ENCODE results near the gene KCNJ5.

KCNJ5 gene

GRCh38 chr11:128941573-128942271 lies 50.6 kb downstream of the KCNJ5 start:
- DNase-seq, result no peak
- in situ Hi-C loops (cut with MboI; ENCODE audit: low pct_unique_long_range_greater_than_20kb, low sequenced_read_pairs), result no loop called here

GRCh38 chr11:128942272-128942612 lies 51.1 kb downstream of the KCNJ5 start:
- in situ Hi-C loops (cut with MboI; ENCODE audit: low pct_unique_long_range_greater_than_20kb, low sequenced_read_pairs), result no loop called here

GRCh38 chr11:128942817-128943427 lies 51.8 kb downstream of the KCNJ5 start, which contains the start of gene TP53AIP1:
Gene TP53AIP1, minus strand, starts transcription at chr11:128942871. Its CDS starts 5,053 bp downstream, at chr11:128937818.
- DNase-seq, result no peak
- in situ Hi-C loops (cut with MboI; ENCODE audit: low pct_unique_long_range_greater_than_20kb, low sequenced_read_pairs), result no loop called here

More at GRCh38 chr11:128942272-128942612, 51.1 kb downstream of the KCNJ5 start:
- no peak for DNase-seq

- in situ Hi-C loops (cut with MboI; ENCODE audit: low pct_unique_long_range_greater_than_20kb, low sequenced_read_pairs), result no loop called here
- DNase-seq, result no peak
Measured at GRCh38 chr11:128943428-128943976, 52.3 kb downstream of the KCNJ5 start.

GRCh38 chr11:128946648-128947047 lies 55.5 kb downstream of the KCNJ5 start:
- DNase-seq, result no peak
- in situ Hi-C loops (cut with MboI; ENCODE audit: low pct_unique_long_range_greater_than_20kb, low sequenced_read_pairs), result no loop called here

GRCh38 chr11:128947773-128948172 lies 56.6 kb downstream of the KCNJ5 start:
- no peak for DNase-seq
- in situ Hi-C loops (cut with MboI; ENCODE audit: low pct_unique_long_range_greater_than_20kb, low sequenced_read_pairs), result no loop called here

- in situ Hi-C loops (cut with MboI; ENCODE audit: low pct_unique_long_range_greater_than_20kb, low sequenced_read_pairs), result no loop called here
Measured at GRCh38 chr11:128948583-128948982, 57.4 kb downstream of the KCNJ5 start.

GRCh38 chr11:128949791-128950454 lies 58.8 kb downstream of the KCNJ5 start:
- DNase-seq, result no peak
- in situ Hi-C loops (cut with MboI; ENCODE audit: low pct_unique_long_range_greater_than_20kb, low sequenced_read_pairs), result loop anchor here (10.0 kb wide), 1 partner anchor 65 kb away; no protein-coding TSS in a partner anchor

More at GRCh38 chr11:128948583-128948982, 57.4 kb downstream of the KCNJ5 start:
- no peak for DNase-seq

GRCh38 chr11:128953151-128953550 lies 62.0 kb downstream of the KCNJ5 start:
- DNase-seq, result no peak
- in situ Hi-C loops (cut with MboI; ENCODE audit: low pct_unique_long_range_greater_than_20kb, low sequenced_read_pairs), result loop anchor here (10.0 kb wide), 1 partner anchor 68 kb away; no protein-coding TSS in a partner anchor

- in situ Hi-C loops (cut with MboI; ENCODE audit: low pct_unique_long_range_greater_than_20kb, low sequenced_read_pairs), result loop anchor here (10.0 kb wide), 1 partner anchor 71 kb away; no protein-coding TSS in a partner anchor
- no peak for DNase-seq
Measured at GRCh38 chr11:128955636-128956035, 64.5 kb downstream of the KCNJ5 start.

- in situ Hi-C loops (cut with MboI; ENCODE audit: low pct_unique_long_range_greater_than_20kb, low sequenced_read_pairs), result loop anchor here (10.0 kb wide), 1 partner anchor 72 kb away; no protein-coding TSS in a partner anchor
- peak; percentile 64 for DNase-seq
Measured at GRCh38 chr11:128956401-128957201, 65.4 kb downstream of the KCNJ5 start.

- in situ Hi-C loops (cut with MboI; ENCODE audit: low pct_unique_long_range_greater_than_20kb, low sequenced_read_pairs), result loop anchor here (10.0 kb wide), 1 partner anchor 72 kb away; no protein-coding TSS in a partner anchor
- DNase-seq, result no peak
Measured at GRCh38 chr11:128957202-128957482, 66.0 kb downstream of the KCNJ5 start.

- in situ Hi-C loops (cut with MboI; ENCODE audit: low pct_unique_long_range_greater_than_20kb, low sequenced_read_pairs), result no loop called here
Measured at GRCh38 chr11:128961645-128962044, 70.5 kb downstream of the KCNJ5 start.

GRCh38 chr11:128962896-128963295 lies 71.7 kb downstream of the KCNJ5 start:
- DNase-seq, result no peak
- in situ Hi-C loops (cut with MboI; ENCODE audit: low pct_unique_long_range_greater_than_20kb, low sequenced_read_pairs), result no loop called here

More at GRCh38 chr11:128961645-128962044, 70.5 kb downstream of the KCNJ5 start:
- DNase-seq, result no peak

GRCh38 chr11:128963744-128964325 lies 72.7 kb downstream of the KCNJ5 start:
- no peak for DNase-seq
- in situ Hi-C loops (cut with MboI; ENCODE audit: low pct_unique_long_range_greater_than_20kb, low sequenced_read_pairs), result no loop called here

- no peak for DNase-seq
- in situ Hi-C loops (cut with MboI; ENCODE audit: low pct_unique_long_range_greater_than_20kb, low sequenced_read_pairs), result no loop called here
Measured at GRCh38 chr11:128964463-128964930, 73.3 kb downstream of the KCNJ5 start.

- in situ Hi-C loops (cut with MboI; ENCODE audit: low pct_unique_long_range_greater_than_20kb, low sequenced_read_pairs), result no loop called here
- no peak for DNase-seq
Measured at GRCh38 chr11:128965485-128965884, 74.3 kb downstream of the KCNJ5 start.

- no peak for DNase-seq
- in situ Hi-C loops (cut with MboI; ENCODE audit: low pct_unique_long_range_greater_than_20kb, low sequenced_read_pairs), result no loop called here
Measured at GRCh38 chr11:128967578-128967977, 76.4 kb downstream of the KCNJ5 start.

GRCh38 chr11:128968916-128969315 lies 77.8 kb downstream of the KCNJ5 start:
- in situ Hi-C loops (cut with MboI; ENCODE audit: low pct_unique_long_range_greater_than_20kb, low sequenced_read_pairs), result no loop called here

More at GRCh38 chr11:128968916-128969315, 77.8 kb downstream of the KCNJ5 start:
- no peak for DNase-seq

Measured in KBM-7 (cell line).